Stimulated activated CD4-positive, alpha-beta T cell treated with anti-CD3 and anti-CD28 coated beads, Interleukin-2, amount 100 ng/mL, for 48 hours (primary cell): ENCODE measurements around the gene NPB.

Experiments
- DNase-seq, 2 donors: peaks; one replicate each; pipeline ENCODE4 v3.0.0-alpha.2; 2020

NPB gene

GRCh38 chr17:81902023-81902652 lies at the start of gene NPB:
TSS of gene NPB (plus strand) at chr17:81902238. CDS start at chr17:81902278, 40 bp downstream.
- no peak for DNase-seq

- no peak for DNase-seq
Observed at GRCh38 chr17:81854974-81855774, 46.9 kb upstream of the NPB start.

- no peak for DNase-seq
Observed at GRCh38 chr17:81858170-81858966, 43.7 kb upstream of the NPB start.

GRCh38 chr17:81858967-81859905 lies 42.8 kb upstream of the NPB start:
- DNase-seq = no peak

- peak in 1 of 2 donors; percentile 92 for DNase-seq
Observed at GRCh38 chr17:81859906-81860755, 41.9 kb upstream of the NPB start, which contains the start of gene P4HB. TSS of gene P4HB (minus strand) at chr17:81860535. CDS start at chr17:81860471, 64 bp downstream.

- peak; percentile 99 to 100 for DNase-seq
Observed at GRCh38 chr17:81860756-81861568, 41.1 kb upstream of the NPB start.

GRCh38 chr17:81863123-81863675 lies 38.8 kb upstream of the NPB start:
- no peak for DNase-seq

GRCh38 chr17:81863833-81864768 lies 37.9 kb upstream of the NPB start:
- no peak for DNase-seq

GRCh38 chr17:81865358-81865732 lies 36.7 kb upstream of the NPB start:
- DNase-seq = no peak

- no peak for DNase-seq
Observed at GRCh38 chr17:81865733-81866439, 36.2 kb upstream of the NPB start.

GRCh38 chr17:81866440-81867169 lies 35.4 kb upstream of the NPB start:
- no peak for DNase-seq

GRCh38 chr17:81867170-81867990 lies 34.7 kb upstream of the NPB start:
- DNase-seq = no peak

- no peak for DNase-seq
Observed at GRCh38 chr17:81867991-81868673, 33.9 kb upstream of the NPB start.

- DNase-seq = no peak
Observed at GRCh38 chr17:81868674-81869220, 33.3 kb upstream of the NPB start.
